Fibroblast of the aortic adventitia (primary cell): ENCODE measurements around the gene BRDT. TPM values are rescaled to one million over a fixed set of nuclear protein-coding genes. Genes with fewer than 3 reads are reported as not detected.

Experiments
- DNase-seq: peaks from one replicate; pipeline ENCODE4 v3.0.0-alpha.2; 2010; ENCODE audit warnings: low read depth
- H3K4me3 ChIP-seq: 2 replicates; pipeline ENCODE4 v1.5.1; 2011; ENCODE audit warnings: low read depth, mild to moderate bottlenecking, control low read depth, low read length, moderate library complexity
- total RNA-seq: library from RNA; depleted of rRNA; stranded (reverse); fragments of >200 nt; gene quantifications from 2 replicates; pipeline ENCODE4 v1.2.3, GENCODE V29; 2012; ENCODE audit warnings: low replicate concordance
- TF ChIP-seq, protein P1 (sequence below): IDR thresholded peaks from 2 replicates; pipeline ENCODE4 v1.5.1; 2011; ENCODE audit warnings: mild to moderate bottlenecking, low read length, control low read depth, inconsistent platforms; ENCODE audit not compliant: insufficient read depth

BRDT gene
- total RNA-seq, 1 donor: not detected

DNA sequence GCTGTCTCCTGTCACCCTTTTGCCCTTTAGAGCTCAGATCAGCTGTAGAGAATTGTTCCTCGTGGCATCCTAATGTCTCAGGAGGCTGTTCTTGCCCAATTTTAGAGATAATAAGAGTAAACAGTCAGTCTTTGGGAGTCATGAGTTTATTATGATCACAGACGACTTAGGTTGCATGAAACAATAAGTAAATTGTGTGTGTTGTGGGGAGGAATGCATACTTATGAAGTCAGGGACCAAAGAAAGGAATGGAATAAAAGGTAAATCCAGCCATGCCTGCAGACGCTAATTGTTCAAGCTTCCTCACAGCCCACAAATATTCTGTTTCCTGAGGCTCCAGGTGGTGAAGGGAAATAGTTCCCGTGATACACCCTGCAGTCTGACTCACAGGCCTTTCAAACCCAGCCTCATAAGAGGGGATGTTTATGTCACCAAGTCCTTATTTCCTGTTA is 81.5 kb downstream of the BRDT start:
- H3K4me3 ChIP-seq: no peak overlapping the region
- TF ChIP-seq, protein P1, sequence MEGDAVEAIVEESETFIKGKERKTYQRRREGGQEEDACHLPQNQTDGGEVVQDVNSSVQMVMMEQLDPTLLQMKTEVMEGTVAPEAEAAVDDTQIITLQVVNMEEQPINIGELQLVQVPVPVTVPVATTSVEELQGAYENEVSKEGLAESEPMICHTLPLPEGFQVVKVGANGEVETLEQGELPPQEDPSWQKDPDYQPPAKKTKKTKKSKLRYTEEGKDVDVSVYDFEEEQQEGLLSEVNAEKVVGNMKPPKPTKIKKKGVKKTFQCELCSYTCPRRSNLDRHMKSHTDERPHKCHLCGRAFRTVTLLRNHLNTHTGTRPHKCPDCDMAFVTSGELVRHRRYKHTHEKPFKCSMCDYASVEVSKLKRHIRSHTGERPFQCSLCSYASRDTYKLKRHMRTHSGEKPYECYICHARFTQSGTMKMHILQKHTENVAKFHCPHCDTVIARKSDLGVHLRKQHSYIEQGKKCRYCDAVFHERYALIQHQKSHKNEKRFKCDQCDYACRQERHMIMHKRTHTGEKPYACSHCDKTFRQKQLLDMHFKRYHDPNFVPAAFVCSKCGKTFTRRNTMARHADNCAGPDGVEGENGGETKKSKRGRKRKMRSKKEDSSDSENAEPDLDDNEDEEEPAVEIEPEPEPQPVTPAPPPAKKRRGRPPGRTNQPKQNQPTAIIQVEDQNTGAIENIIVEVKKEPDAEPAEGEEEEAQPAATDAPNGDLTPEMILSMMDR: no peak
- DNase-seq: peak; percentile 2

DNA sequence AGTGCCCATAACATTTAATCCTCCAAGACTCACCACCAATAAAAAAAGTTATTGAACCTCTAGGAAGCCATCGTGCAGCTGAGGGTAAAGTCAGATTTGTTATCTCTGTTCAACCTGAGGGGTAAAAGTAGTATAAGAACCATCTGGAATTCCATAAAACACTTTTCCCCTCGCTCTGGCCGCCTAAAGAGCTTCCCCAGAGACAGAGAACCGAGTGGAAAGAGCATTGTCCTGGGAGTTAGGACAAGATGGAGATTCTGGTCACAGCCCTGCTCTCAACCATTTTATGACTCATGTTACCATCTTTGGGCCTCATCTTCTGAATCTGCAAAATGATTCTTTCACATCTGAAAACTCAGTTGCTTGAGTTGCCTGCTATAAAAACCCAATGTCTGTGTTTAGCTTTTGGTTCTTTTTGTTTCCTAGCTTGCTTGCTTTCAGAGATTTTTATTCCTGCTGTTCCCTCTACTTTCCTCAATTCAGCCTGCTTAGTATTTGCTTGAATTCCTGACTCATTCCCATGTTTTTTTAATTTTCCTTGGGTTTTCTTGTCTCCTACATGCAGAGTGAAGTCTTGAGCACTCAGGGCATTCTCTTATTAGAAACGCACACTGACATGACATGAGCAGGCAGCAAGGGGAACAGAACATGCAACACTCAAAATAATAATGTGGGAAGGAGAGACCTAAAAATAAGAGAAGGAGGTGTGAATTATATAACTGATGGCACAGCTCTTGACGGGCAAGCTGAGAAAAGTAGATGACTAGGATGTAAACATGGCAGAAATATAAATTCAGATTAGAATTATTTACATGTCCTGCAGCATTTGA is 82.3 kb downstream of the BRDT start:
- TF ChIP-seq, protein P1: no peak
- no peak overlapping the region for H3K4me3 ChIP-seq
- no peak for DNase-seq

DNA sequence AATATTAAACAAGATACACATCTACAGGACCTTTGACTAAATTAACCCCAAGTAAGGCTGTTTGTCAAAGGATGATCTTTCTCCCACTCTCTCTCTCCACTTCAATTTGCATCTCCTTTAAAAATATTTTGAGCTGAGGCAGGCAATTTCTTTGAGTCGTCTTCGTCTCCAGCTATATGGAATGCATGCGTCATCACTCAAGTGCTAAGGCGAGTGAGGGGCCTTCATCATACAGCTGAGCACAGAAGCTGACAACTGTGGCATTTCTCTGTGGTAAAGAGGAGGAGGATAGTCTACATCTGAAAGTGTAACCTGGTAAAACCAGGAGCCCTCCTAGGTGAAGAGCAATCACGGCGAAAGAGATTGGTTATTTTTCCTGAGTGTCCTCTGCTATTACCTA is 88.2 kb downstream of the BRDT start:
- no peak overlapping the region for H3K4me3 ChIP-seq
- TF ChIP-seq, protein P1: no peak
- DNase-seq: no peak

DNA sequence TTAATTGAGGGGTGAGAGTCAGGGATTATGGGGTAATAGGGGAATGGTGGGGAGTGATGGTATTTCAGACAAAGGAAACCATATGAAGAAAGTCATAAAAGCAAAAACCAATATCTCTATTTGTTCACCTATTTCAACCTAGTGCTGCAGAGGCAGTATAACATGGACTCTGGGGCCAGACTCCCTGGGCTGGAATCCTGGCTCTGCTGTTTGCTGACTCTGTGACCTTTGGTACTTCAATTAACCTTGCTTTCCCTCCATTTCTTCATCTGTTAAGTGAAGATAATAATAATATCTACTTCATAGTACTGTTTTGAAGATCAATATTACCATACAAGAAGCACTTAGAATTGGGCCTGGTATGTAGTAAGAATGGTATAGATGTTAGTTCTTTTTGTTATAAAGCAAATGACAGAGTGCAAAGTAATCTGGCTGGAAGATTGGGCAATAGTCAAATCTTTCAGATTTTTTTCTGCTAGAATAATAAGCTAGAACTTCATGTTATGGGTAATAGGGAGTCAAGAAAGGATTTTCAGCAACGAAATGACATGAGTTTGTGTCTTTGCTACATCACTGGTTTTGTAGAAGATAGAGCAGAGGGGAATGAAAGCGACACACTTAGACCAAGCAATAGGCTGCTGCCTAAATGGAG is 89.6 kb downstream of the BRDT start:
- H3K4me3 ChIP-seq: no peak overlapping the region
- TF ChIP-seq, protein P1: no peak
- DNase-seq: no peak

DNA sequence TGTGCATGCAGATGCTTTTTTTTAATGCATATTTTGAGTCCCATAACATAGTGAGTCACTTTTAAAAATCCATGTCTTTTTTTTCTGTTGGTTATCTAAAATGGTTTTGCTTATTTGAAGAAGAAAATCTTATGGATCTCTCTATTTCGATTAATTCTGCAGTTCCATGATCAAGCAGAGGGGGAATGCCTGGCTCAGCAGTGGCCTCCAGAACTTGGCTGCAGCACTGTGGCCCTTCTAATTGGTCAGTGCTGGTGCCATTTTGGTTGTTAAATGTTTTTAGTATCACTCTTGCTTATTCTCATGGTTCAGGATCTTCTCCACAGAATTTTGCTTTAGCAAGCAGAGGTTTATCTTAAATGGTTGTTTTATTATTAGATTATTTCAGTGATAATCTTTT is 91.8 kb downstream of the BRDT start:
- TF ChIP-seq, protein P1: no peak
- DNase-seq: no peak
- no peak overlapping the region for H3K4me3 ChIP-seq

DNA sequence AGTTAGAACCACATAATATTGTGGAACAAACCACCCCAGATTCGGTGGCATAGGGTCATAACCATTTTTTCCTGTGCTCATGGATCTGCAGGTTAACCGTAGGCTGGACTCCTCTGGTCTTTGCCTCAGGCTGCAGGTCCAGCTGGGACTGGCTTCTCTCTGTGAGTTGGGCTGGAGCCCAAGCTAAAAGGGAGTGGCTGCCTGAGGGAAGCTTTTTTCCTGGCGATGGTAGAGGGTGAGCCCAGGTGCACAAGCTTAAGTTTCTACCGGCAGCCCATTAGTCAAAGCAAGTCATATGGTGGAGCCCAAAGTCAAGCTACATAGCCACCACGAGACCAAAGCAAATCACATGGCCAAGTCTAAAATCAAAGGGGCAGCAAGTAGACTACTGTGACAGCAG is 94.4 kb downstream of the BRDT start:
- TF ChIP-seq, protein P1: no peak
- DNase-seq: no peak

More for the DNA sequence above, 94.4 kb downstream of the BRDT start:
- no peak overlapping the region for H3K4me3 ChIP-seq
